ENCODE data around the gene TRPM2. TPM values are rescaled to one million over a fixed set of nuclear protein-coding genes. Genes with fewer than 3 reads are reported as not detected.

Gene TRPM2
- total RNA-seq, 4 donors from 2014 or later, result 3.9 to 9.3 (median 6.6) TPM

GRCh38 chr21:44467859-44468195, 114.4 kb downstream of the TRPM2 start:
- ATAC-seq (ENCODE audit: low FRiP score) (no peak), DNase-seq (ENCODE audit: low spot score) (no peak)
- no peak for TF ChIP-seq CTCF (IDR thresholded peaks at IDR 0.05)

DNA sequence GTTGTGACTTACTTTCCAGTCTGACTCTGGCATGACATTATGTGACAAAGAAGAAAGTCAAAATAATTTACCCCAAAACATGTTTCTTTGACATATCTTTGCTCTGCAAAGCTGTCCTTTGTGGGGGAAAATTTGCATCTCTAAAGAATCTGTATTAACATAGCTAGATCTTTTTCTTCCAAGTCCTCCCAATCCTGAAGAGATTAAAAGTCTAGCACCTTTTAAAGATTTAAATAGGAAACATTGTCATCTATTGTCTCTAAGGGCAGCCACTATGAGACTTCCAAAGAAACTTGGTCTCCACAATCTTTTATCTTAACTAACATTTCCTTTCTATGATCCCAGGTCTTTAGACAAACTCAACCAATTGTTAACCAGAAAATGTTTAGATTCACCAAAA, 117.9 kb downstream of the TRPM2 start:
- DNase-seq (ENCODE audit: low spot score) (no peak), ATAC-seq (ENCODE audit: low FRiP score) (no peak)
- no peak for TF ChIP-seq CTCF (IDR thresholded peaks at IDR 0.05)

GRCh38 chr21:44471996-44472395, 118.6 kb downstream of the TRPM2 start:
- ATAC-seq (ENCODE audit: low FRiP score) (no peak), DNase-seq (ENCODE audit: low spot score) (no peak)
- no peak for TF ChIP-seq CTCF (IDR thresholded peaks at IDR 0.05)

DNA sequence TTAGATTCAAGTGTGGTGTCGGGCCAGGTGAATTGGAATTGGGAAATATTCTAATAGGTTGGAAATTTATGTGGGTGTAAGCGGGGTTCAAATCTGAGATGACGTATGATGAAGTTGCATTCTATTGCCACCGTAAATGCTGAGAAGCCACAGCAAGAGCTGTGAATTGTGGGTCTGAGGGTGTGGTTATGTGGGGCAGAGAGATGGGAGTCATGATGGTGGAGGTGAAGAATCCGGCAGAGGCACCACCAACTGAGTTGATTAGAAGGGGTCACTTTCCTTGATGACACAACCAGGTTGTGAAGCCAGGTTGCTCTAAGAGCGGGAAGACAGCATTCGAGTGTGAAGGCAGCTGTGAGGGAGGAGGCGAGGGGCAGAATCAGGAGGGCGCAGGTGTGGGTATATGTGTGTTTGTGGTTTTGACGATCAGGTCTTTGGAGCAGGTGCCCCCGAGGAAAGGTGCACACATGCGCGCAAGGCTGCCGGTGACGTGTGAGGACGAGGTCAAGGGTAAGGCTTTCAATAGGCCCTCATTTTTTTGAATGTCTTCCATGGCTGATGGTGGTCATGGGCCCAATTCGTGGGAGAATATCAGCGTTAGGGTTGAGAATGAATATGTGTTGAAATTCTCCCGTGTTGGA, 120.6 kb downstream of the TRPM2 start:
- DNase-seq (ENCODE audit: low spot score) (no peak), ATAC-seq (ENCODE audit: low FRiP score) (no peak)
- TF ChIP-seq CTCF (IDR thresholded peaks at IDR 0.05), result no peak

GRCh38 chr21:44475266-44475845, 121.9 kb downstream of the TRPM2 start:
- TF ChIP-seq CTCF (IDR thresholded peaks at IDR 0.05), result no peak
- no peak for DNase-seq (ENCODE audit: low spot score)
- ATAC-seq (ENCODE audit: low FRiP score), result no peak

DNA sequence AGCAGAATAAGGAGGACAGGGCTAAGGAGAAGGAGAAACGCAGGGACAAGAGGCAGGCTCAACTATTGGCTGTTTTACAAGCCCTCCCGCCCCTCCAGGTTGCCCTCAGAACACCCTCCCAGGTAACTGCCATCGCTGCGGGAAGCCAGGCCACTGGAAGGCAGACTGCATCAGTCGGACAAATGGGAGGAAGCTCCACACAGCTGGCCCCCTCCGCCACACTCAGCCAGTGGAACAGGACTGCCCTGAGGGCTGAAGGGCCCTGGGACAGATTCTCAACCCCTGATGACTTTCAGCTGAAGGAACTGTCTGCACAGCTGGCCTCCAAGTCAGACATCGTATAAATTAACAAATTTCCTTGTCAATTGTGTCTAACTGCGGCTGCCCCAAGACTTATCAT, 123.7 kb downstream of the TRPM2 start:
- TF ChIP-seq CTCF (IDR thresholded peaks at IDR 0.05), result no peak
- DNase-seq (ENCODE audit: low spot score), result no peak
- ATAC-seq (ENCODE audit: low FRiP score), result no peak

- DNase-seq (ENCODE audit: low spot score), result no peak
- ATAC-seq (ENCODE audit: low FRiP score), result no peak
- no peak for TF ChIP-seq CTCF (IDR thresholded peaks at IDR 0.05)
Observed at GRCh38 chr21:44477712-44478111, 124.3 kb downstream of the TRPM2 start.
